ENCODE data around the gene PTPN21.
"Not testable (repeated sequence)": the region's sequence is repeated elsewhere in the genome, so short reads cannot be mapped to it uniquely, and the experiment has no call there.

The PTPN21 gene

DNA sequence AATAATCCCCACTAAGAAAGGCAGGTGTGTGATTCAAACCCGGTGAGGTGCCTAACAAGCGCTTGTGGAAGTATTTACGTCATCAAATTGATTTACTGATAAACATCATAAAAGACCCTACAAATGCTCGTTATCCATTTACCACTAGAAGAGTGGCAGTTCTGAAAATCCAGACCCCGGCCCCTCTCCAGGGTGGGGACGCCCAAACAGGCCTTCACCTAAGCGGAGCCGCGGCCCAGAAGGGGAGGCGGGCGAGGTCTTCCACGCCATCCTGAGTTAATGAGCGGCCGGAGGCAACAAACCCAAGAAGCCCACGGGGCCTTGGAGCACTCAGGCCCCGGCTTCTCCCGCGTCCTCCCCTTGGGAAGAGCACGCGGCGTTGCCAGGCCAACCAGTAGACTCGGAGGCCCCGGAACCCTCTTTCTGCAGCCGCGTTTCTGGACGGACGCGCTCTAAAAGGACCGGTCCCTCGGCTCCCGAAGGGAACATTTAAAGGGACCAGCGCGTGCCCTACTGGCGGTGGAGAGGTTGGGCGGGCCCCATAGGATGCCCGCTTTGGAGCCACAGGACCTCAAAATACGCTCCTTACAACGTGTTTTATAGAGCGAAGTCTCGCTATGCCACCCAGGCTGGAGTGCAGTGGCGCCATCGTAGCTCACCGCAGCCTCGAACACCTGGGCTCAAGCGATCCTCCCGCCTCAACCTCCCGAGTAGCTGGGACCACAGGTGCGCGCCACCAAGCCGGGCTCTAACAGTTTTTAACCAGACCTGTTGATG lies 3.5 kb downstream of the PTPN21 start:
- peak; percentile 47 for DNase-seq

DNA sequence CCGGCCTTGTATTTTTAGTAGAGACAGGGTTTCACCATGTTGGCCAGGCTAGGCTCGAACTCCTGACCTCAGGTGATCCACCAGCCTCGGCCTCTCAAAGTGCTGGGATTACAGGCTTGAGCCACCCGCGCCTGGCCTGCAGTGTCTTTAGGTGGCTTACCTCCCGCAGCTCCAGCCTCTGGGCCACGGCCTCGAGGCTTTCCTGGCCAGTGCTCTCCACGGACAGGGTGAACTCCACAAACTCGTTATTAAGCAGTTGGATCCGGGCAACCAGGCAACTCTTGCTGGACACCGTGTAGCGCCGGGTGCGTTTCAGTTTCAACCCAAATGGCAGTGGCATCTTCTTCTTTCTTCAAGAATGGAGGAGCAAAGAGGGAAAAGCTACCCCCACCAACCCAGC lies 4.7 kb downstream of the PTPN21 start:
- DNase-seq, result no peak

DNA sequence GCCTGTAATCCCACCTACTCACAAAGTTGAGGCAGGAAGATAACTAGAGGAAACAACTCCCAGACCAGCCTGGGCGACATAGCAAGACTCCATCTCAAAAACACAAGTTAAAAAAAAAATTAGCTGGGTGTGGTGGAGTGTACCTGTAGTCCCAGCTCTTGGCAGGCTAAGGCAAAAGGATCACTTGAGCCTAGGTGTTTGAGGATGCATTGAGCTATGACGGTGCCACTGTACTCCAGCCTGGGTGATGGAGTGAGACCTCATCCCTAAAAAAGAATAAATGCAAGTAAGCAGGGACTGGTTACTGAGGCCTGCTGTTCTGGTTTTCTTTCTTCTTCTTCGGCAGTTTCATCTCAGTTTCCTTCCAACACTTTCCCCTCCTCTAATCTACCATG lies 7.4 kb downstream of the PTPN21 start:
- no peak for DNase-seq

DNA sequence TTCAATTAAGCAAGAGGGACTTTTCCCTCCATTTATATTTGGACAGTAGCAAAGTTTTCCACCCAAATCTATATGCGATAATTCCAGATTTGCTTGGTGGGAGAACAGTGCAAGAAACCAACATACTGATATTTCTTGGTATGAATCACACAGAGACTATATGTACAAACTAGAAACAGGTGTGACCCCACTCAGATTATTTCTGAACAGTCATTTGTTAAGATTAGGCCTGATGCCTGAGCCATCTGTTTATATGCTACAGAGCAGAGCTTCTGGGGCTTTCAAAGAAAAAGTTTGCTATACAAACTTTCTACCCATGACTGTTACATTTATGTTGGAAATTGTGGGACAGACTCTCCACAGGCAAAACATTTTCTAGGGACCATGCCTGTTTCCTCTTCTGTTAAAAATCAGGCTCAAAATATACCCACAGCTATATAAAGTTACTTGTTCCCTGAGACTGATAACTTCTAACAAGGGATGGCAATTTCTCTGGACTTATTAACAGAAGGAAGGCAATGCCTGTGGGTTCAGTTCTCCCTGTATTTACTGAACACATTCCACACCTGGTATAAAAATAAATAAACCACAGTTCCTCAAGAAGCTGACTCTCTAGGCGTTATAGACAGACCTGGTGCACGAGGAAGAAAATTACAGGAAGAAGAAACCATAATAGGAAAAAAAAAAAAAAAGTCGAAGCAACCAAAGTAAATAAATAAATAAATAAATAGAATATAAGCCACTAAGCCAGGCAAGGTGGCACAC lies 8.0 kb downstream of the PTPN21 start:
- no peak for DNase-seq

DNA sequence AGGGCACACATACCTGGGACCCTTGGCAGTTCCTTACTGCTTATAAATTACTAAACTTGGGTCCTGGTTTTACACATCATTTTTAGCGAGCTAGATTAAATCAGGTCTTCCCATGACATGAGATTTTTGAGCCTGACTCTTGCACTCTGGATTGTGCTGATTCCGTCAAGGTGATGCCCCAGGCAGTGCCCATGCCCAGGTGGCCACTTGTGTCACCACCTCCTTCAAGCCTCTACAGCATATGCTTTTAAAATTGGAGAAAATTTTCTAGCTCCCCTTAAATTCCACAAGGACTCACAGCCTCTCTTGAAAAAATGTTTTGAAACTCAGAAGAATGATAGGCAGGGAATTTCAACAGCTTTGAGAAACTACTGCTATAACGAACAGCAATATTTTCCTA lies 9.6 kb downstream of the PTPN21 start:
- no peak for DNase-seq

DNA sequence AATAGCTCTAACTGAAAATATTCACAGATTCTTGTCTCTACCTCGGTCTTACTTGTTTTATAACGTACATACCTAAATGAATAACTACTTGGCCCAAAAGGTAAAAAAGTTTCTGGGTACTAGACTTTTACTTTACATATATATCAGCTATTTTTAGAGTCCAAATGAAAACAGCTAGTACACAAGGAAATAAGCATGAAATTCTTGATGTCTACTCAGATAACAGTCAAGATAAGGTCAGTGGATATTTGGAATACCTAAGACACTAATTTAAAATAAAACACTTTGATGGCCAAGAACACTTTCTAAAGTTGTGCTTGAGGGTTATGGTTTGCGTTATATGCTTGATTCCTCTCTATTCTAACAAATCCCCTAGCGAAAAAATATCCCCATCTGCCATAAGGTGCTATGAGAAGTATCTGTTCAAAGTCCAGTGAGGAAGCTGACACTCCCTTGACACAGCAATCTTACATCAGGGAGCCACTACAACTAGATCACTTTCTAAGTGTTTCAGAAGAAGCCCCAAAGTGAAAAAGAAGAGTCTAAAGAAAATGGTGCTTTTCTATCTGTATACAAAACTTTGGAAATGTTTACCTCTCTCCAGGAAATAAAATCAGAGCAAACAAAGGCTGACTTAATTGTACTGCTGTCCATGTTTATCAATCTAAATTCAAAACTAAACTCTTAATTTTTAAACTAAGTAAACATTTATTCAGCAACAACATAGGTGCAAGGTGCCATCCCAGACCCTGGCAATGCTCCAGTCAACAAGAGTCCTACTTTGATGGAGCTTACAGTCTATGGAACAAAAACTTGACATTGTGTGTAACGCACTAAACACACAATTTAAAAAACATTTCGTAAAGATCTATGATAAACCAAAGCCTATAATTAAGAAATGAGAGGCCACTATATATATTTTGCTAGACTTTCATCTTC lies 11.7 kb downstream of the PTPN21 start:
- DNase-seq, result no peak

DNA sequence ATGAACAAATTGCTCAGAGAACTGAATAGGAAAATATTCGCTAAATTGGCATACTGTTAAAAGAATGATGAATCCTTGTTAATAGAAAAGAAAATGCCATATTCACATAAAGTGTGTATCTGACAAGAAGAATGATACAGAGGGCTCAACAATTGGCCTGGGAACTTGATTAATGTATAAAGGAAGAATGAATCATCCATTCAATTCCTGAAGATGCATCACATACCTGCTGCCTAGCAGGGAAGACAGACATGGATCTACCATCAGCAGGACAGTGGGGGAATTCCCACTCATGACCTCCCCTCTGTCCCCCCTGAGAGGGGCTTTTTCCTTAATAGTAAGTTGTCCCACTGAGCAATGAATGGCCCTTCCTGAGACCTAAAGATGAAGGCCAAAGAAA lies 13.5 kb downstream of the PTPN21 start:
- no peak for DNase-seq

- no peak for DNase-seq
Observed at GRCh38 chr14:88535813-88536212, 19.0 kb downstream of the PTPN21 start.

- DNase-seq, result no peak
Observed at GRCh38 chr14:88535149-88535548, 19.7 kb downstream of the PTPN21 start.

- DNase-seq, result no peak
Observed at GRCh38 chr14:88533064-88533602, 21.7 kb downstream of the PTPN21 start.

DNA sequence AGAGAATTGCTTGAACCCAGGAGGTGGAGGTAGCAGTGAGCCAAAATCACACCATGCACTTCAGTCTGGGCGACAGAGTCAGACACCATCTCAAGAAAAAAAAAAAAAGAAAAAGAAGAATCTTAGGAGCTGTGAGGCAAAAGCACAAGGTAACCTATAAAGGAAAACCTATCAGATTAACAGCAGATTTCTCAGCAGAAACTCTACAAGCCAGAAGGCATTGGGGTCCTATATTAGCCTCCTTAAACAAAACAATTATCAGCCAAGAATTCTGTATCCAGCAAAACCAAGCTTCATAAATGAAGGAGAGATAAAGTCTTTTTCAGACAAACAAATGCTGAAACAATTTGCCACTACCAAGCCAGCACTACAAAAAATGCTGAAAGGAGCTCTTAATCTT lies 24.9 kb downstream of the PTPN21 start:
- DNase-seq, result not testable (repeated sequence)

GRCh38 chr14:88522393-88522792 lies 32.4 kb downstream of the PTPN21 start:
- DNase-seq, result no peak

GRCh38 chr14:88521818-88522217 lies 33.0 kb downstream of the PTPN21 start:
- DNase-seq, result no peak

DNA sequence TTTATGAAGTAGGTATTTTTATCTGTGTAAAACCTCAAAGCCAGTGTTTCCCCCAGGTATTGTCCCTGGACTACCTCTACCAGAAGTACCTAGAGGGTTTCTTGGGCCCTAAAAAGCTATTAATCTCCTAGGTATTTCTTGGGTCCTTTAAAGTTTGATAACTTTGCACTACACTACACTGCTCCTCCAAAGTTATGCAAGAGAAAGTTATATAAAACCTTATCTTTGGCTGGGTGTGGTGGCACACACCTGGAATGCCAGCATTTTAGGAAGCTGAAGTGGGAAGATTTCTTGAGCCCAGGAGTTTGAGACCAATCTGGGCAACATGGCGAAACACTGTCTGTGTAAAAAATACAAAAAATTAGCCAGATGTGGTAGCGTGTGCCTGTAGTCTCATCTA lies 34.9 kb downstream of the PTPN21 start:
- no peak for DNase-seq

GRCh38 chr14:88518592-88519512 lies 36.0 kb downstream of the PTPN21 start:
- DNase-seq, result no peak

- no peak for DNase-seq
Observed at GRCh38 chr14:88516861-88517357, 37.9 kb downstream of the PTPN21 start.

- no peak for DNase-seq
Observed at GRCh38 chr14:88515499-88516221, 39.1 kb downstream of the PTPN21 start.

DNA sequence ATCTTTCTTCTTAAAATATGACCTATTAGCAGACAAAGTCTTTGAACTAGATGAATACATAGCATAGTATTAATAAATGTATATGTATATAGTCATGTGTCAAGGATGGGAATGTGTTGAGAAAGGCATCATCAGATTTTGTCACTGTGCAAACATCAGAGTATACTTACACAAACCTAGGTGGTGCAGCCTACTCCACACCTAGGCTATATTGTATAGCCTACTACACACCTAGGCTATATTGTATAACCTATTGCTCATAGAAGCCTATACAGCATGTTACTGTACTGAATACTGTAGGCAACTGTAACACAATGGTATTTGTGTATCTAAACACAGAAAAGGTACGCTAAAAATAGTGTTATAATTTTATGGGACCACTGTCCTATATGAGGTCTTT lies 47.6 kb downstream of the PTPN21 start:
- no peak for DNase-seq

DNA sequence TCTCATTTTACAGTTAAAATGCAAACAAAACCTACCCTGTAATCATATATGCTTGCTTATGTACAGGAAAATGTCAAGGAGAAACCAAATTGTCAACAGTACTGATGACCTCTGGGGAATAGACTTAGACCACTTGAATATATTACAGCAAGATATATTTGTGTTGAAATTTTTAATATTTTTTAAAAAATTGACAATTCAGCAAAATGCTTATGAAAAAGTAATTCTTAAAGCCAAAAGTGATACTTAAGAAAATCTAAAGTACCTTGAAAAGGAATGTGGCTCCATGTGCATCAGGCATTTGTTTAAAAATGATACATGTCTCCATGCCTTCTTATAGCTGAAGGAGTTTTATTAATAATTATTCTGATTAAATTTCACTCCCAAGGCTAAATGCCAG lies 49.2 kb downstream of the PTPN21 start:
- no peak for DNase-seq

- no peak for DNase-seq
Observed at GRCh38 chr14:88504602-88505001, 50.2 kb downstream of the PTPN21 start.
